Kidney (tissue), 14 donors: Measurements from ENCODE around the gene CNPPD1. TPM values are rescaled to one million over a fixed set of nuclear protein-coding genes. Genes with fewer than 3 reads are reported as not detected.

ENCODE experiments used
- DNase-seq, 5 donors: peaks; one replicate each; pipeline ENCODE4 v3.0.0-alpha.2; 2013 to 2020
- FAIRE-seq: peaks from 2 replicates; lab custom pipeline; 2012; peaks lifted over from hg19 to GRCh38; lab: Jason Lieb, UNC
- H3K27ac ChIP-seq, 2 donors: one replicate each; pipeline ENCODE4 v1.7.0; 2013; ENCODE audit warnings: low read depth in 2 of 2, low read length in 2 of 2, inconsistent platforms in 1 of 2
- H3K27me3 ChIP-seq: one replicate; pipeline ENCODE4 v1.7.1; 2013; ENCODE audit warnings: low read length, inconsistent platforms; ENCODE audit not compliant: control insufficient read depth, insufficient read depth
- H3K36me3 ChIP-seq, 3 donors: one replicate each; pipeline versions ENCODE4 v1.7.0 to v1.7.1; 2013; ENCODE audit warnings: low read length in 3 of 3, control low read depth in 1 of 3, inconsistent platforms in 1 of 3; ENCODE audit not compliant: insufficient read depth in 3 of 3, control insufficient read depth in 2 of 3
- H3K4me1 ChIP-seq, 3 donors: one replicate each; pipeline versions ENCODE4 v1.7.0 to v1.7.1; 2013; ENCODE audit warnings: low read length in 3 of 3, inconsistent platforms in 1 of 3, low read depth in 1 of 3; ENCODE audit not compliant: control insufficient read depth in 2 of 3, insufficient read depth in 2 of 3
- H3K4me3 ChIP-seq, 3 donors: one replicate each; pipeline versions ENCODE4 v1.7.0 to v1.8.1; 2013; ENCODE audit warnings: low read length in 3 of 3, control low read depth in 1 of 3, inconsistent platforms in 1 of 3
- H3K9ac ChIP-seq, 3 donors: one replicate each; pipeline versions ENCODE4 v1.7.0 to v1.7.1; 2013; ENCODE audit warnings: low read length in 3 of 3, control low read depth in 1 of 3, inconsistent platforms in 1 of 3
- H3K9me3 ChIP-seq, 3 donors: one replicate each; pipeline versions ENCODE4 v1.7.0 to v1.7.1; 2013; ENCODE audit warnings: low read length in 3 of 3, control low read depth in 1 of 3, inconsistent platforms in 1 of 3; ENCODE audit not compliant: control insufficient read depth in 2 of 3, insufficient read depth in 1 of 3
- CTCF ChIP-seq: IDR thresholded peaks from 3 replicates; pipeline ENCODE4 v1.5.1; 2012; ENCODE audit warnings: mild to moderate bottlenecking, moderate library complexity, borderline replicate concordance; ENCODE audit not compliant: insufficient read depth; ENCODE audit errors: extremely low read depth
- intact Hi-C: fragments of 100-400 bp; cut with DNase I; formaldehyde crosslinking; loops from one replicate; pipeline ENCODE4 v1.11.1; 2022
- polyA plus RNA-seq: library from polyadenylated mRNA; stranded (reverse); fragments of 350-450 nt; fragmentation: Illumina TruSeq; extraction: RNeasy Lipid Tissue Mini Kit (QIAGEN cat#74804); gene quantifications from one replicate; pipeline ENCODE4 v1.2.3, GENCODE V29; 2014; ENCODE audit warnings: low read depth, low replicate concordance; ENCODE audit not compliant: insufficient read depth
- total RNA-seq: library from RNA; stranded (reverse); fragmentation: NEBNext Ultra II Directional; extraction: Animal tissue kit (Norgen Biotek cat#: 25700); gene quantifications from one replicate; pipeline ENCODE4 v1.2.1, GENCODE V29; 2021
- donor health status: control.
- donor health status: control.
- donor health status: control.
- donor health status: control.
- donor health status: control.
- donor health status: DM: yes; HTN: yes; CAD: no.
- donor health status: Normal renal cell carcinoma (clear cell type).

Gene CNPPD1
- total and polyA plus RNA-seq, 2 donors from 2014 or later = 97.5 to 131 TPM

GRCh38 chr2:219207884-219208740, 31.4 kb upstream of the CNPPD1 start:
- no peak for TF ChIP-seq CTCF
- Histone ChIP-seq H3K27me3 (no peaks in the 10 kb centered on the region), H3K9ac (peak overlapping the region in 1 of 3 donors; percentile 57), H3K9me3 (no peaks in the 10 kb centered on the region), H3K27ac (peak overlapping the region in 1 of 2 donors; percentile 97), H3K4me3 (peak overlapping the region in 1 of 3 donors; percentile 89), H3K36me3 (peaks cover under 1 to 19% (median 14%) of the 10 kb centered on the region in 3 donors), H3K4me1 (peaks cover 8 to 14% (median 9%) of the 10 kb centered on the region in 3 donors)
- DNase-seq (peak in 3 of 5 donors; percentile 26 to 79 (median 39)), FAIRE-seq (no peak)
- intact Hi-C loops = no loop called here

- Histone ChIP-seq H3K27ac (peak overlapping the region; percentile 97 to 98), H3K27me3 (no peaks in the 10 kb centered on the region), H3K36me3 (peaks cover 0 to 19% (median 10%) of the 10 kb centered on the region in 3 donors), H3K4me1 (peaks cover 8 to 14% (median 9%) of the 10 kb centered on the region in 3 donors), H3K9me3 (no peaks in the 10 kb centered on the region), H3K4me3 (peak overlapping the region; percentile 60 to 89 (median 74)), H3K9ac (peak overlapping the region; percentile 22 to 57 (median 26))
- no peak for FAIRE-seq
- intact Hi-C loops = no loop called here
- DNase-seq = peak in 3 of 5 donors; percentile 24 to 63 (median 56)
- no peak for TF ChIP-seq CTCF
Measured at GRCh38 chr2:219207134-219207883, 30.6 kb upstream of the CNPPD1 start.

GRCh38 chr2:219206328-219207133, 29.8 kb upstream of the CNPPD1 start, which contains the start of gene ZFAND2B:
Gene ZFAND2B (plus strand): TSS chr2:219206782. CDS start chr2:219206988, 206 bp downstream.
- H3K9me3 ChIP-seq = no peaks in the 10 kb centered on the region
- peaks cover 0 to 19% (median 10%) of the 10 kb centered on the region in 3 donors for H3K36me3 ChIP-seq
- H3K4me3 ChIP-seq = peak within 1 kb of the TSS; percentile 89 to 93 (median 92)
- peaks cover 8 to 14% (median 9%) of the 10 kb centered on the region in 3 donors for H3K4me1 ChIP-seq
- FAIRE-seq (no peak), DNase-seq (peak; percentile 95 to 98 (median 98))
- TF ChIP-seq CTCF = no peak
- intact Hi-C loops = no loop called here
- H3K27ac ChIP-seq = peak within 1 kb of the TSS; percentile 97 to 98
- H3K27me3 ChIP-seq = no peaks in the 10 kb centered on the region
- H3K9ac ChIP-seq = peak within 1 kb of the TSS; percentile 92 to 100 (median 96)
